HG03060 (cell line): Measurements from ENCODE around the gene FCER1G.

Source experiments
- ATAC-seq: cut with Tn5 transposase; IDR thresholded peaks from one replicate; pipeline ENCODE4 v1.9.1; 2021; ENCODE audit warnings: low read depth, moderate number of reproducible peaks; ENCODE audit not compliant: unreplicated experiment

FCER1G gene

DNA sequence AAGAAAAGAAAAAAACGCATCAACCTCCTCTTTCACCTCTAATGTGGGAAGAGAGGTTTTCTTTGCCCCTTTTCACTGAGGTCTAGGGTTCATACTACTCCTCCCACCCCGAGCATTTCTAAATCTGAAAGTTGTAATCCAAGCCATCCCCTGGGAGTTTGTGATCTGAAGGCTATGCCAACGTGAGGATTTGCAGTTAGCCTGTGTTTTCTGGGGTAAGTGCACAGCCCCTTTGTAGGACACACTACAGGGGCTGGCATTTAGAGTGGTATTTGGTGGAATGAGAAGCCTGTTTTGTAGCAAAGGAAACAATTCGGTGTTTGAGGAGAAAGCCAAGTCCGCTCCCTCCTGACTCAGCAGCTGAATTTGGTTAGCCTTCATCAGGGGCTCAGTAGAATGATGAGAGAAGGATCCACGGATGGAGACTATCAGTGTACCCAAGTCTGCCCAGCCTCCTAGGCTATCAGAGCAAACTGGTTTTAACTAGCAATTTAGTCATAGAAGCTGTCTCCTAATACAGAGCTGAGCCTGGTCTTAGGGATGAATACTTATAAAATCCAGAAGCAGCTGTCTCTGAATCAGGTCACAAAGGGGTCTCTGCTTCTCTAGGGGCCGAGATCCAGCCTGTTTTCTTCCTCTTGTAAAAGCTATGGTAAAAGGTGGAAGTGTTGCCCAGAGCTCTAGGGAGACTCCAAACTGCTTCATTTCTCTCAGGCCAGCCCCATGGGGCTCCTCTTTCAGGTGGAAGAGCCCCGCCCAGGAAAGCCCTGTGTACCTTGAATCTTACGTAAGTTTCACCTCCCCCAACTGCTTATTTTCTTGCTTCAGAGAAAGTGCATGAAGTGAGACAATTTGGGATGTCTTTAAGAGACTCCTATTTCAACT lies 45.5 kb downstream of the FCER1G start:
- no peak for ATAC-seq

DNA sequence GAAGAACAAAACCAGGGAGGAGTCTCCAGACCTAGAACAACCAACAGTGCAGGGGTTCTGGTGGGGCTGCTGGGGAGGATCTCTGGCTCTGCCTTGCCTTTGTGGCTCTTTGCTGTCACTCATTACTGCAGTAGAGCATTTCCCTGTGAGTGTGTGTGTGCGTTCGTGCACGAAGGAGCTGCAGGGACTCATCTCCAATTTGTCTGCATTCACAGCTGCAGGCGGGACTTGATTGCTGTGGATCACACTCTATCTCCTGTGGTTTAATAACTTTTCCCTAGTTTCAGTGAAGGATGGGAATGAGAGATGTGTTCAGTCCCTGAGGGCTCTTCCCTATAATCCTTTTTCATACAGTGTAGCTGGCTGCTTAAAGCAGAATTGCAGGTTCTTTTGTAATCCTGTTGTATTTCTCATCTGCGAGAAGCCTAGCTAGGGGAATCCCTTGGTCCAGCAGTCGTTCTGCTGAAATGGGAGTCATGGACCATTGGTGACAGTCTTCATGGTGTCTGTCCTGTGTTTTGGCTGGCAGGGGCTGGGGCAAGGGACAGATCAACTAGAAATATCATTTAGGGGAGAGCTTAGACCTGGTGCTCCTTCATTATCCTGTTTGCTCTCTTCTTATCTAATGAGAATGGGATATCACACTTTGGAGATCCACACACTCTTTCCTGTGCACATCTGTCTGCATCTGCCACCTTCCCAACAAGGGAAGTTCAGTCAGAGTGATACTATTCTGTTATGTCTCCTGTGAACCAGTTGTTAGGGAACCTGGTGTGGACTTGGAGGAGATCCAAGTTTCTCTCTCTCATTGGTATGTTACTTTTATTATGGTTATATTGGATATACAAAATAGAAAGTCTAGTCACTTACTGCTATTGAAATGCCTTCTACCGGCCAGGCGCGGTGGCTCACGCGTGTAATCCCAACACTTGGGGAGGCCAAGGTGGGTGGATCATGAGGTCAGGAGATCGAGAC lies 46.5 kb downstream of the FCER1G start:
- ATAC-seq = no peak

DNA sequence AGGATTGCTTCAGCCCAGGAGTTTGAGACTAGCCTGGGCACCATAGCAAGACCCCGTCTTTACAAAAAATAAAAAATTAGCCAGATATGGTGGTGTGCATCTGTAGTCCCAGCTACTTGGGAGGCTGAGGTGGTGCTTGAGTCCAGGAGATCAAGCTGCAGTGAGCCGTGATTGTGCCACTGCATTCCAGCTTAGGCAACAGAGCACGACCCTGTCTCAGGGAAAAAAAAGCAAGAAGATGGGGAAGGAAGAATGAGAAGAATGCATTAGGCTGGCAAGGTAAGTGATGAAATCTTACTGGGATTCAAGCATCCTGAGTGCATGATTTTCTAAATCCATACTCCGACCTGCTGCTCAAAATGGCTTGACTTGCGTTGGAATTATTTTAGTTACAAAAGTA lies 50.2 kb downstream of the FCER1G start:
- no peak for ATAC-seq

DNA sequence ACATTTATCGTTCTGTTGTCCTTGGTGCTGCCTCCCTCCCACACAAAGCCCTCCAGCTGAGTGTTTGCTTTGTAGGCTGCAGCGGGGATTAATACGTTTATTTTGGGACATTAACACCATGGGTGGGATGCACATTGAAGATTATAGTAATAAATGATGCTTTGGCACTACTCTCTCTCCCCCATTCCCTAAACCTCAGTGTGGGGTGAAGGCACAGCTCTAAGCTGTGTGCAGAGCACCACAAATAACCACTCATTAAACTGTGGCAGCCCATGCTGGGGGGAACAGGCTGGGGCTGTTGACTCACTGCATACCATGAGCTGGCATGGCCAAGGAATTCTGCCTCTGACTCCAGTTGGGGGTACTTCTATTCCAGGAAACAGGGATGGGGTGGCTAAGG lies 51.1 kb downstream of the FCER1G start:
- no peak for ATAC-seq

DNA sequence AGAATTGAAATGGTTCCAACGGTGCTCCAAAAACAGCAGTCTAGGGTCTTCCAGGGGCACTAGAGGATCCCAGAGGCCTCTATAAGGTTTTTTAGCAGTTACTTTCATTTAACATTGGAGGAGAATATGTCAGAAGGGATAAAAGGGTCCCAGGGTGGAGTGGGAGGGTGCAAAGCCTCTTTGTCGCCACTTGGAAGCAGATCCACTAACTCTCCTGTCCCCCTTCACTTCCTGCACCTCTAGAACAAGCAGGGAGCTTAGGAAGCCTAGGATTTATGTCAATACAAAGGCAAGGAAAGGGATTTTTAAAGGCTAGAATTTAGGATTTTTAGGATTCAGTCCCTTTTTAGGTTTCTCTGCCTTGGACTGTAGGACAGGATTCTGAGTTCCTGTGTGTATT lies 51.7 kb downstream of the FCER1G start:
- no peak for ATAC-seq

DNA sequence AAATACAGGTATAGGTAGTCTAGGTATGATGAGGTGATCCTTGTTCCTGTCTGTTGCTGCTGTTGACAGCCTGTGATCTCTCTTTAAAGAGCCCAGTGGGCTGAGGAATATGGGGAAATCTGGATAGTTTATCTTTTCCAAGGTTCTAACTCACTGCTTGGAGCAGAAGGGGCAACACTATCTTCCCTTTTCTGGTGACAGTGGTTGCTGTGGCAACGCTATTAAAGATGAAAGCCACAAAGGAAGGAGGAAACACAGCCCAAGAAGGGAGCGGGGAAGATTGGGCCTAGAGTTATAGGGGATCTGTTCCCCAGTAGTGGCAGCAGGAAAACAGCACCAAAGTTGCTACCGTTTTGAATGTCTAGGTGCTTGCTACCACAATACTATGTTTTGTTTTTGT lies 52.2 kb downstream of the FCER1G start:
- no peak for ATAC-seq
